GM18499 (cell line): ENCODE results near the gene CNBD2.
"Not testable (repeated sequence)": the region's sequence is repeated elsewhere in the genome, so short reads cannot be mapped to it uniquely, and the experiment has no call there.

Source experiments
- ATAC-seq: cut with Tn5 transposase; IDR thresholded peaks from one replicate; pipeline ENCODE4 v1.9.1; 2021; ENCODE audit warnings: moderate number of reproducible peaks; ENCODE audit not compliant: insufficient read depth, unreplicated experiment

Gene CNBD2

GRCh38 chr20:36053863-36054518 lies 85.6 kb downstream of the CNBD2 start:
- ATAC-seq, result not testable (repeated sequence)

GRCh38 chr20:36055145-36055544 lies 86.8 kb downstream of the CNBD2 start:
- no peak for ATAC-seq

GRCh38 chr20:36060676-36061075 lies 92.3 kb downstream of the CNBD2 start:
- ATAC-seq, result no peak

GRCh38 chr20:36061754-36062153 lies 93.4 kb downstream of the CNBD2 start:
- ATAC-seq, result no peak

GRCh38 chr20:36062799-36063198 lies 94.4 kb downstream of the CNBD2 start:
- ATAC-seq, result no peak

GRCh38 chr20:36063916-36064657 lies 95.7 kb downstream of the CNBD2 start:
- no peak for ATAC-seq

GRCh38 chr20:36064658-36065426 lies 96.5 kb downstream of the CNBD2 start:
- no peak for ATAC-seq

GRCh38 chr20:36065427-36065998 lies 97.1 kb downstream of the CNBD2 start:
- ATAC-seq, result no peak

- ATAC-seq, result no peak
Observed at GRCh38 chr20:36066777-36067176, 98.4 kb downstream of the CNBD2 start.

GRCh38 chr20:36068526-36068925 lies 100.1 kb downstream of the CNBD2 start:
- ATAC-seq, result not testable (repeated sequence)

GRCh38 chr20:36070451-36070850 lies 102.1 kb downstream of the CNBD2 start:
- ATAC-seq, result no peak

GRCh38 chr20:36071848-36072247 lies 103.5 kb downstream of the CNBD2 start:
- no peak for ATAC-seq

GRCh38 chr20:36074983-36075382 lies 106.6 kb downstream of the CNBD2 start:
- no peak for ATAC-seq

GRCh38 chr20:36077762-36078161 lies 109.4 kb downstream of the CNBD2 start:
- not testable (repeated sequence) for ATAC-seq

- ATAC-seq, result no peak
Observed at GRCh38 chr20:36079486-36079885, 111.1 kb downstream of the CNBD2 start.

GRCh38 chr20:36079984-36080383 lies 111.6 kb downstream of the CNBD2 start:
- not testable (repeated sequence) for ATAC-seq
